C4-2B (cell line): ENCODE measurements around the gene TNNT3.

Source experiments
- H3K27ac ChIP-seq: fragments of 450-650 bp; 2 replicates; pipeline ENCODE4 v1.5.1; 2017
- CTCF ChIP-seq: fragments of 450-650 bp; conservative IDR thresholded peaks from 2 replicates; pipeline ENCODE4 v1.5.1; 2017; ENCODE audit warnings: mild to moderate bottlenecking
- ZFX ChIP-seq: fragments of 450-650 bp; IDR thresholded peaks from 2 replicates; pipeline ENCODE4 v1.6.1; 2017

Gene TNNT3

GRCh38 chr11:1920128-1920908 lies 815 bp downstream of the TNNT3 start:
- no peak for TF ChIP-seq ZFX
- H3K27ac ChIP-seq = no peak overlapping the region

- H3K27ac ChIP-seq = no peak overlapping the region
- no peak for TF ChIP-seq CTCF
- TF ChIP-seq ZFX = no peak
Measured at GRCh38 chr11:1920909-1921573, 1.5 kb downstream of the TNNT3 start.

GRCh38 chr11:1921574-1922141 lies 2.2 kb downstream of the TNNT3 start:
- H3K27ac ChIP-seq = no peak overlapping the region

GRCh38 chr11:1922481-1923081 lies 3.1 kb downstream of the TNNT3 start:
- H3K27ac ChIP-seq = no peak overlapping the region
- TF ChIP-seq ZFX (no peak), CTCF (no peak)

More at GRCh38 chr11:1921574-1922141, 2.2 kb downstream of the TNNT3 start:
- TF ChIP-seq CTCF = no peak
- TF ChIP-seq ZFX = no peak

DNA sequence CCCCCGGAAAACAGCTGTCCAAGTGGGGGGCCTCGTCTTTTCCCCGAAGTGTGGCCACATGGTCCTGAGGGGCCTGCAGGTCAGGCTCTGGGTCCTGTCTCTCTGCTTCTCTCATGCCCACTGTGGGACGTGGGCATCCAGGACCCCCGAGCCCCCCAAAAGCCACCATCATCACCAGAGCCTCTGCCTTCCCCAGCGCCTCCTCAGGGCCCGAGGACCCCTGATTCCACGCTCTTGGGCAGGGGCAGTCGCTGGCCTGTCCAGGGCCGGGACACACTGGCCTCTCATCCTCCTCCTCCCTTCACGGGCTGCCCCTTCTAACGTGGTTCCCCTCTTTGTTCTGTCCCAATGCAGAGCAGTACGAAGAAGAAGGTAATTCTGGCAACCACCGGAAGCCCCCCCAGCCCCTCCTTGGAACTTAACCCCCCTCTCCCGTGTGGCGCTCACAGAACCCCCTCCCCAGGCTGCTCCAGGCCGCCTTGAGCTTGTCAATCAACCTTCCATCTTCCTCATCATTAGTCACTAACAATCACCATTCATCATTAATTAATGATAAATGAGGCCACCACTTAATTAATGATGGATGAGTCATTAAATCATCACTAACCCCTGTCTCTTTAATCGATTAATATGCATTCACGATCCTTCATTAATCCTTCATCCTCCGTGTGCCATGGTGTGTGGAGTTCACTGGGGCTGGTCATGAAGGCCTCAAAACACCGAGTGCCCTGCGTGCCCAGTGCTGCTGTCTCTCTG lies 3.9 kb downstream of the TNNT3 start:
- TF ChIP-seq ZFX (no peak), CTCF (no peak)
- no peak overlapping the region for H3K27ac ChIP-seq

GRCh38 chr11:1924181-1924580 lies 4.7 kb downstream of the TNNT3 start:
- no peak overlapping the region for H3K27ac ChIP-seq
- no peak for TF ChIP-seq ZFX
- no peak for TF ChIP-seq CTCF

- H3K27ac ChIP-seq = no peak overlapping the region
Measured at GRCh38 chr11:1924646-1925372, 5.3 kb downstream of the TNNT3 start.

More at GRCh38 chr11:1924646-1925372, 5.3 kb downstream of the TNNT3 start:
- TF ChIP-seq CTCF = no peak
- TF ChIP-seq ZFX = no peak
